ENCODE data around the gene PDZRN4.

PDZRN4 gene

GRCh38 chr12:41476499-41477439 lies 288.6 kb downstream of the PDZRN4 start:
- Histone ChIP-seq H4K20me1 (no peaks in the 10 kb centered on the region), H3K4me3 (no peak overlapping the region), H3K4me2 (no peak overlapping the region), H3K9me3 (no peaks in the 10 kb centered on the region), H3K9ac (no peak overlapping the region), H3K4me1 (no peaks in the 10 kb centered on the region), H3K27ac (no peak overlapping the region), H3K27me3 (no peaks in the 10 kb centered on the region), H3K36me3 (no peaks in the 10 kb centered on the region)
- TF ChIP-seq Cebpa-rat (IDR thresholded peaks at IDR 0.05), result no peak

DNA sequence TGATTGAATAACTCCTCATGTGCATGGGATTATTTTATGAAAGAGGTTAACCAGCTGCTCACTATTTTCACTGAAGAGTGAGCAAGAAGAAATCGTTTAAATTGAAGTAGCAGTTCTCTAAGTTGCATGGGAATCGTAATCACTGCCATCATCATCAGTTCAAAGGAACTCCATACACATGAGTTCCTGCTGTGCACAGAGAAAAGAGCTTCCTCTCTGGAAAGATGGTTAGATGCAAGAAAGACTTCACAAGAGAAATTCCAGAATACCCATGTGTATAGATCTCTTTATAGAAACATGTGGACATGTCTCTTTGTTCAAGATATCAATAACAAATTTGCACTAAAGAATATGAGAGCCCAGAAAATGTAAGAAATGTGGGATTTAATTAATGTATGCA lies 291.3 kb downstream of the PDZRN4 start:
- Histone ChIP-seq H3K4me2 (no peak overlapping the region), H3K9me3 (no peaks in the 10 kb centered on the region), H3K4me1 (no peaks in the 10 kb centered on the region), H3K27me3 (no peaks in the 10 kb centered on the region), H3K9ac (no peak overlapping the region), H3K36me3 (no peaks in the 10 kb centered on the region), H3K4me3 (no peak overlapping the region), H3K27ac (no peak overlapping the region), H4K20me1 (no peaks in the 10 kb centered on the region)
- no peak for TF ChIP-seq Cebpa-rat (IDR thresholded peaks at IDR 0.05)

GRCh38 chr12:41485203-41485602 lies 297.1 kb downstream of the PDZRN4 start:
- Histone ChIP-seq H3K4me1 (no peaks in the 10 kb centered on the region), H3K9ac (no peak overlapping the region), H3K36me3 (no peaks in the 10 kb centered on the region), H4K20me1 (no peaks in the 10 kb centered on the region), H3K9me3 (no peaks in the 10 kb centered on the region), H3K4me3 (no peak overlapping the region), H3K4me2 (no peak overlapping the region), H3K27ac (no peak overlapping the region), H3K27me3 (no peaks in the 10 kb centered on the region)
- no peak for TF ChIP-seq Cebpa-rat (IDR thresholded peaks at IDR 0.05)

- Histone ChIP-seq H3K27ac (no peak overlapping the region), H3K9ac (no peak overlapping the region), H3K9me3 (no peaks in the 10 kb centered on the region), H3K27me3 (no peaks in the 10 kb centered on the region), H3K4me3 (no peak overlapping the region), H3K4me2 (no peak overlapping the region), H3K36me3 (no peaks in the 10 kb centered on the region), H3K4me1 (no peaks in the 10 kb centered on the region), H4K20me1 (no peaks in the 10 kb centered on the region)
- no peak for TF ChIP-seq Cebpa-rat (IDR thresholded peaks at IDR 0.05)
Measured at GRCh38 chr12:41486718-41487117, 298.6 kb downstream of the PDZRN4 start.

- no peak overlapping the region for H3K9ac ChIP-seq
- no peak overlapping the region for H3K4me3 ChIP-seq
- no peaks in the 10 kb centered on the region for H4K20me1 ChIP-seq
- no peak for TF ChIP-seq Cebpa-rat (IDR thresholded peaks at IDR 0.05)
- H3K4me1 ChIP-seq, result peaks cover 6% of the 10 kb centered on the region; the same call in 1 of the 2 replicates
- no peaks in the 10 kb centered on the region for H3K27me3 ChIP-seq
- no peaks in the 10 kb centered on the region for H3K36me3 ChIP-seq
- H3K4me2 ChIP-seq, result peak overlapping the region; percentile 27; the same call in 1 of the 2 replicates
- no peaks in the 10 kb centered on the region for H3K9me3 ChIP-seq
- no peak overlapping the region for H3K27ac ChIP-seq
Measured at GRCh38 chr12:41496009-41496408, 307.9 kb downstream of the PDZRN4 start.

GRCh38 chr12:41497409-41497808 lies 309.3 kb downstream of the PDZRN4 start:
- Histone ChIP-seq H3K4me1 (peaks cover 6% of the 10 kb centered on the region; the same call in 1 of the 2 replicates), H3K9ac (no peak overlapping the region), H4K20me1 (no peaks in the 10 kb centered on the region), H3K27ac (no peak overlapping the region), H3K36me3 (no peaks in the 10 kb centered on the region), H3K4me2 (no peak overlapping the region), H3K4me3 (no peak overlapping the region), H3K27me3 (no peaks in the 10 kb centered on the region), H3K9me3 (no peaks in the 10 kb centered on the region)
- no peak for TF ChIP-seq Cebpa-rat (IDR thresholded peaks at IDR 0.05)

DNA sequence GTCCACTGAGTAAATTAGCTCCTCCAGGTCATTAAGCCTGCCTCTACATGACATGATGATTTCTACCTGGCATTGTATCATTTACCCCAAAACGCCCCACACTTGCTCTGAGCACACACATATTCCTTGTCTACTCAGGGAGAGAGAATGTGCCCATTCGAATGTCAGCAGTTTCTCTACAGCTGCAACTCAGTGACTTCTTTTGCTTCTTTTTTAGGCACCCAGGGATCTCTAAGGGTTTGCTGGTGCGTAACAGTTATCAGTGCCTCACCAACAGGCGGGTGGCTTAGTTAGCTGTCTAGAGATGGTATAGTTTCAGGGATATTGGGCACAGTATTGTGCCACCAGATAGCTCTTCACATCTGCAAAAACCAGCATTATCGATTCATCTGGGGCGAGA lies 316.9 kb downstream of the PDZRN4 start:
- Histone ChIP-seq H3K36me3 (no peaks in the 10 kb centered on the region), H3K4me3 (no peak overlapping the region)
- no peak for TF ChIP-seq Cebpa-rat (IDR thresholded peaks at IDR 0.05)

GRCh38 chr12:41507286-41507685 lies 319.2 kb downstream of the PDZRN4 start:
- Histone ChIP-seq H3K4me2 (no peak overlapping the region), H3K4me1 (peaks cover 4% of the 10 kb centered on the region; the same call in 1 of the 2 replicates), H4K20me1 (no peaks in the 10 kb centered on the region), H3K9me3 (no peaks in the 10 kb centered on the region), H3K27ac (no peak overlapping the region), H3K27me3 (no peaks in the 10 kb centered on the region), H3K36me3 (no peaks in the 10 kb centered on the region), H3K9ac (no peak overlapping the region), H3K4me3 (no peak overlapping the region)
- no peak for TF ChIP-seq Cebpa-rat (IDR thresholded peaks at IDR 0.05)

More for the DNA sequence above, 316.9 kb downstream of the PDZRN4 start:
- no peaks in the 10 kb centered on the region for H3K27me3 ChIP-seq
- no peaks in the 10 kb centered on the region for H3K9me3 ChIP-seq
- H3K9ac ChIP-seq, result no peak overlapping the region
- no peaks in the 10 kb centered on the region for H4K20me1 ChIP-seq
- no peak overlapping the region for H3K27ac ChIP-seq
- no peak overlapping the region for H3K4me2 ChIP-seq
- H3K4me1 ChIP-seq, result peaks cover 4% of the 10 kb centered on the region; the same call in 1 of the 2 replicates

DNA sequence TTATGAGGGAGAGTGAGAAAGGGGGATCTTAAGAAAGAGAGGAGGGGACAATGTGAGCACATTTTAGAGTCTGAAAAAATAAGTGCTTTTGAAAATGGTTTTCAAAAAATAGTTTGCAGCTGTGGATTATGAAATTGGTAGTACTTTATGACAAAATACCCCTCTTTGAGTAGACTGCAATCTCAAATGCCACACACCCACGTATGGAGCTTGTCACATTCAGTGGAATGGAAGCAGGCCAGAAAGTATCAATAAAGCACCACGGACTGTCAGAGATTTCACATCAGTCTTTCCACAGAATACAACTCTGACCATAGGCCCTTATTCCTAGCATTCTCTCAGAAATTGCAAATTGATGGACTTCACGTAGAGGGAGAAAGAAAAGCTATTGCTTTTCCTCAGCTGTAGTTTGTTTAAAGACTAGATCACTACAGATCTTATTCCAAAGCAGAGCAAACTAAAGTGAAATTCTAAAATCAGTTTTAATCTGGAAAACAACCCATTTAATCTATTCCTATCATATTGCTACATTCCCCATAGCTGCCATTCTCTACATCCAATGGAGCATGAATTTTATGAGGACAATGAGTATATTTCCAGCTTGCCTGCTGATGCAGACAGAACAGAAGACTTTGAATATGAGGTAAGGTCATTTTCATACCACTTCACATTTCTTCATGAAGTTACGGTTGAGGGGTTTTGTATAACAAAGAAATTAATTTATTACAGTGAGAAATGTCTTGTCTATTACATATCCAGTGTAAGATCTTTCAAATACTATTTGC lies 321.3 kb downstream of the PDZRN4 start:
- no peak overlapping the region for H3K4me3 ChIP-seq
- no peaks in the 10 kb centered on the region for H3K36me3 ChIP-seq
- H4K20me1 ChIP-seq, result no peaks in the 10 kb centered on the region
- no peaks in the 10 kb centered on the region for H3K27me3 ChIP-seq
- no peak overlapping the region for H3K4me2 ChIP-seq
- H3K4me1 ChIP-seq, result peaks cover 4% of the 10 kb centered on the region; the same call in 1 of the 2 replicates
- TF ChIP-seq Cebpa-rat (IDR thresholded peaks at IDR 0.05), result no peak
- no peak overlapping the region for H3K27ac ChIP-seq
- H3K9ac ChIP-seq, result no peak overlapping the region
- H3K9me3 ChIP-seq, result no peaks in the 10 kb centered on the region

DNA sequence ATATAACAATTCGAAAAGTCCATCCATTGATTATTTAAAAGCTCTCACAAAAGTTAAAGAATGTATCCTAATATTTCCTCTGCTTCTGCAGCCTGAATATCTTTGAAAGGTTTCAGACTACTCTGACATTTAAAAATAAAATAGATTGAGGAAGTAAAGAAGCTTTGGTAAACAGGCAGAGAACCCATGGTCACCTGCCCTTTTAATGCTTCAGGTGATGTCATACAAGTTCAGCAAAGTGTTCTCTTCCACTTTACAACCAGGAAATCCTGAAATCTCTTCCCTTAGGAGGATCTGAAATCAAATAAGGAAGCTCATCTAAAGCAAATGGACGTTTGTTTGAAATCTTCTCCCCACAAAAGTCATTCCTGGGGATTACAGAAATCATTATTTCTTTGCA lies 322.4 kb downstream of the PDZRN4 start:
- Histone ChIP-seq H3K4me2 (no peak overlapping the region), H3K4me1 (no peaks in the 10 kb centered on the region), H3K36me3 (no peaks in the 10 kb centered on the region), H3K4me3 (no peak overlapping the region), H3K9ac (no peak overlapping the region), H3K27me3 (no peaks in the 10 kb centered on the region), H3K27ac (no peak overlapping the region), H4K20me1 (no peaks in the 10 kb centered on the region), H3K9me3 (no peaks in the 10 kb centered on the region)
- no peak for TF ChIP-seq Cebpa-rat (IDR thresholded peaks at IDR 0.05)

Measured in BLaER1 (cell line).